ENCODE data around the gene UGDH.
A peak's percentile ranks its signal among the peaks of the same experiment; 100 is the strongest.
"Not testable (repeated sequence)": the region's sequence is repeated elsewhere in the genome, so short reads cannot be mapped to it uniquely, and the experiment has no call there.

Gene UGDH

DNA sequence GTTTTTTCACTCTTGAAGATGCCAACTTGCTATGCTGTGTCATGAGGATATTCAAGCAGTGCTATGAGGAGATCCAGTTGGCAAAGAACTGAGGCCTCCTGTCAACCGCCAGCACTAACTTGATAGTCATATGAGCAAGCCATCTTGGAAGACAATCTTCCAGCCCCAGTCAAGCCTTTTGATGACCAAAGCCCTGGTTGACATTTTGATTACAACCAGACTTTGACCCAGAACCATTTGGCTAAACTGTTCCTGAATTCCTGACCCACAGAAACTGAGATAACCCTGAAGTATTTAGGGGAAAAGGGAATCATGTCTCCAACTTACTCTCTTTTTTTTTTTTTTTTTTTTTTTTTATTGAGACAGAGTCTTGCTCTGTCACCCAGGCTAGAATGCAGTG, 32.9 kb downstream of the UGDH start:
- DNase-seq (ENCODE audit: low spot score), result no peak

DNA sequence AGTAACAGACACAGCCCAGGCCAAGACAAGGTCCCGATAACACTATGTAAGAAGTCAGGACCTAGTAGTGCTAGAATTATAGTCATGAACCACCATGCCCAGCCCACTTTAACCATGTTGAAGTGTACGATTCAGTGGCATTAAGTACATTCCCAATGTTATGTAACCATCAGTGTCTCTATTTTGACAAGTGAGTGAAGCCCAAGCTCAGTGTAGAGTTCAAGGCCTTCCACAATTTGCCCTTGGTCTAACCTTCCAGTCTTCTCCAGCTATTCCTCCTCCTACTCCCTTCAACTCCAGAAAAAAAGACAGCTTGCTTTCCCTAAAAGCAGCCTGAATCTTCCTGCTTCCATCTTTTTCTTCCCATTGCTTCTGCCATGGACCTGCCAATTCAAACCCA, 36.9 kb downstream of the UGDH start:
- DNase-seq (ENCODE audit: low spot score), result no peak

DNA sequence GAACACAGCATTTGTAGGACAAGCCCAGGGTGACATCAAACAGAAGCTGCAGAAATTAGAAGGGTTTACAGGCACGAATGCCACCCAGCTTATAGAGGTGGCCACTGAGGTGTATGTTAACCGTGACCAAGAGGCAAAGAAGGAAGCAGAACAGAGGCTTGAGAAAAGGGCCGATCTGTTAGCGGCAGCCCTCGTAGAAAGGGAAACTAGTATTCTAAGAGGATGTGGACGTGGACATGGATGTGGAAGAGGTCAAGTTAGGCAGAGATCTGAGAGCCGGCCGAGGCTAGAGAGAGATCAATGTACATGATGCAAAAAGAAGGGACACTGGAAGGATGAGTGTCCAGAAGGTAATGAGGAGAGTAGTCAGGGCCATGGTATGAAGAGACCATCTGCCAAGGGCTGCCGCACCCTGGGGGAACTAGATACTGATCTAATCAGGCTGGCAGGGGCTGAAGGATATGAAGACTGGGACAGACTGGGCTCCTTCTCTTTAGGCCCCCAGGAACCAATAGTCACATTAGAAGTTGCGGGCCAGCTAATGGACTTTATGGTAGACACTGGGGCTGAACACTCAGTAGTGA, 40.9 kb downstream of the UGDH start:
- no peak for DNase-seq (ENCODE audit: low spot score)

- no peak for DNase-seq (ENCODE audit: low spot score)
Measured at GRCh38 chr4:39484582-39485272, 42.5 kb downstream of the UGDH start.

- DNase-seq (ENCODE audit: low spot score), result no peak
Measured at GRCh38 chr4:39480902-39481695, 46.1 kb downstream of the UGDH start.

- no peak for DNase-seq (ENCODE audit: low spot score)
Measured at GRCh38 chr4:39480251-39480650, 47.0 kb downstream of the UGDH start.

- DNase-seq (ENCODE audit: low spot score), result no peak
Measured at GRCh38 chr4:39476187-39476895, 50.9 kb downstream of the UGDH start.

DNA sequence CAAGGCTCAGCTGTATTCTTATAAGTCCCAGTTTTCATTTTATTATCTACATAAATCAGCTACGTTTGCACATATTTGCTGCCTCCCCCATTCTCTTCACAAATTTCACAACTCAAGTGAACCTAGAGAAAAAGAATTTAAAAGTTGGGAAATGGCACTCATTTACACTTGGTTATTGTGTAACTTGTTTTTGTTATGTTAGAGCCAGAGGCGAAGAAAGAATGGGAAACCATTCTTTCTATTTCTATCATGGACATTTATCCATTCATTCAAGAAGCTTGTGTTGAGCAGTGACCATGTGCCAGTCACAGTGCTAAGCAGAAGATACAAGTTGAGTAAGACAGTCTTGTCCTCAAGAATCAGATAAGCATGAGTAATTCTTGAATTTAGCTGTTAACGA, 54.8 kb downstream of the UGDH start:
- DNase-seq (ENCODE audit: low spot score), result no peak

DNA sequence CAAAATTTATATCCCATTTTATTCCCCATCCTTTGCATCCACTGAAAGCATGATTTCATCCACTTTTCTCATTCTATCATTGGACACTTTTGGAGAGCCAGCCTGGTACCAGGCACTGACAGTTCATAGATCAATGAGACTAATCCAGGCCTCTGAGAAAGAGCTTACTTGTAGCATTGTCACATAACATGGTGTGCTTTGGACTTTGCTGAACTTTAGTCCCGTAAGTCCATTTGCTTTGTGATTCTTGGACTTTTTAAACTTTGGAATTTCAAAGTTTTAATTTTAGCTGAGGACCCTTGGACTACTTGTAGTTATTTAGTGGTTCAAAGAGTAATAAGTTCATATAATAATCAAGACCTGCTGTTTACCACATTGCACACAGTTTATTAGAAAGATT, 56.8 kb downstream of the UGDH start:
- DNase-seq (ENCODE audit: low spot score), result no peak

DNA sequence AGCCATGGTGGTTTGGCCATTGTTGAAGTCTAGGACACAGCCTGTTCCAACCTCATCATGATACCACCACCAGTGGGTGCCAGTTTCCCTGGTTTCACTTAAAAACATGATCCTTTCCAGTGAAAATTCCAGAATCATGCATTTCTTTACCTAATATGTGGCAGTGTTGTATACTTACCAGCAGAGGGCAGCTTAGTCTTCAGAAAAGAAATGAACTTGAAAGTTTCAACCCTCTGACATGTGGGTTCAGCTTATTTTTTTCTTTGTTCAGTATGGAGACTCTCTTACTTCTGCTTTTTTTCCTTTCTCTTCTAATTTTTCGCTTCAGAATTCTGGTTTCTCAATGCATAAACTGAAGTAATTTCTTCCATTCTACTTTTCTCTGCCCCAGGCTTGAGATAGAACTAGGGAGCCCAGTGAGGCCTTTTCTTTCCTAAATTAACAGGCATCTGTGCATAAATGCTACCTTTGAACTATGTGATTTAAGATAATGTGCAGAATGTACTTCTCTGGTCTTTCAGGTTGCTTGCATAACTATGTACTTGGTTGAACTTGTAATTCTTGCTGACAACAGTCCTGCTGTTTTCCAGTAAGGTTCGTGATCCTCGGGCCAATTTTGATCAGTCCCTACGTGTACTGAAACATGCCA, 57.7 kb downstream of the UGDH start:
- peak; percentile 86 for DNase-seq (ENCODE audit: low spot score)

DNA sequence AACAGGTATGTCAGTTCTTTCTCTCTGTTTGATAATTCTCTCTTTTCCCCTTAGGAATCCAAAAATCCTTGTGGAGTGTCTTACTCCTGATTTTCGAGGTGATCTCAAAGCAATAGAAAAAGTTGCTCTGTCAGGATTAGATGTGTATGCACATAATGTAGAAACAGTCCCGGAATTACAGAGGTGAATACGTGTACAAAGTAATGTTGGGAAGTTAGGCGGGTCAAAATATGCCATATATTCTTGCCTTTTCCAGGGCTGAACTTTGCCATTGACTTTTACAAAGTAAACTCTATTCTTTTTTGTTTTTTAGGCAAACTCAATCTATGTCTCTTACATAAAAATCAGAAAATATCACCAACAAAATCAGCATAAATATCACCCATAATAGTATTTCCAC, 59.8 kb downstream of the UGDH start:
- DNase-seq (ENCODE audit: low spot score), result no peak

GRCh38 chr4:39466747-39467146, 60.5 kb downstream of the UGDH start:
- no peak for DNase-seq (ENCODE audit: low spot score)

DNA sequence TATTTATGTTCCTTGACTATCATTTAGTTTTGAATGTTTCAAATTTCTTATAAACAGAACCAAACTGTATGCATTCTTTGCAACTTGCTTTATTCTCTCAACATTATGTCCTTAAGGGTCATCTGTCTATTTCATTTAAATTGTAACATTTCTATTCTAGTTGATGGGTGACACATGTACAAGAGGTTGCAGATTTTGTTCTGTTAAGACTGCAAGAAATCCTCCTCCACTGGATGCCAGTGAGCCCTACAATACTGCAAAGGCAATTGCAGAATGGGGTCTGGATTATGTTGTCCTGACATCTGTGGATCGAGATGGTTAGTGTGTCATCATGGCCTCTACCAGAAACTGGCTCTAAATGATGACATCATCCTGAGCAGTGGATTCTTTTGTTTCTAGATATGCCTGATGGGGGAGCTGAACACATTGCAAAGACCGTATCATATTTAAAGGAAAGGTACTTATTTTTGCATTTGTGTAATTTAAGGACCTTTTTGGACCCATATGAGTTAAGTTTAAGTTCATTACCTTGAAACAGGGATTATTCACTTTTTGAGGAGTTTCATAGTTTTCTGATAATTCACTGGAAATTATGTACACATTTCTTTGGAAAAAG, 62.2 kb downstream of the UGDH start:
- DNase-seq (ENCODE audit: low spot score), result no peak

- DNase-seq (ENCODE audit: low spot score), result peak; percentile 99
Measured at GRCh38 chr4:39458505-39459300, 68.5 kb downstream of the UGDH start, which contains the start of the genes LIAS and RPL9. TSS of gene LIAS (plus strand) at chr4:39459056. CDS start at chr4:39459118, 62 bp downstream. TSS of gene RPL9 (minus strand) at chr4:39458922. CDS start at chr4:39458439, 483 bp downstream.

DNA sequence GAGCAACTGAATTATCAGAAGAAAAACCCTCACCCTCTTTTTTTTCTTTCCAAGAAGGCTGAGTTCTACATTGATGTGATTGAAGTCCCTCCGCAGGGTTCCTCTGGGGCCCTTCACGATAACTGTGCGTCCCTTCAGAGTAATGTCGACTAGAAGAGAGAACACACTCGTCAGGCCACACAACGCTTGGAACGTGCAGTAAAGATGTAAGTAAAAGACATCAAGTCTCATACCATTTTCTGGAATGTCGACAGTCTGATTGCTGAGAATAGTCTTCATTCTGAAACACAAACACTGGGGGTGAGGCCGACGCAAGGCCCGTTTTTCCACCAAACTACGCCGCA, 69.1 kb downstream of the UGDH start:
- not testable (repeated sequence) for DNase-seq (ENCODE audit: low spot score)

GRCh38 chr4:39456946-39457763, 70.1 kb downstream of the UGDH start:
- no peak for DNase-seq (ENCODE audit: low spot score)

- DNase-seq (ENCODE audit: low spot score), result no peak
Measured at GRCh38 chr4:39455486-39455885, 71.8 kb downstream of the UGDH start.

GRCh38 chr4:39453738-39454137, 73.5 kb downstream of the UGDH start:
- no peak for DNase-seq (ENCODE audit: low spot score)

DNA sequence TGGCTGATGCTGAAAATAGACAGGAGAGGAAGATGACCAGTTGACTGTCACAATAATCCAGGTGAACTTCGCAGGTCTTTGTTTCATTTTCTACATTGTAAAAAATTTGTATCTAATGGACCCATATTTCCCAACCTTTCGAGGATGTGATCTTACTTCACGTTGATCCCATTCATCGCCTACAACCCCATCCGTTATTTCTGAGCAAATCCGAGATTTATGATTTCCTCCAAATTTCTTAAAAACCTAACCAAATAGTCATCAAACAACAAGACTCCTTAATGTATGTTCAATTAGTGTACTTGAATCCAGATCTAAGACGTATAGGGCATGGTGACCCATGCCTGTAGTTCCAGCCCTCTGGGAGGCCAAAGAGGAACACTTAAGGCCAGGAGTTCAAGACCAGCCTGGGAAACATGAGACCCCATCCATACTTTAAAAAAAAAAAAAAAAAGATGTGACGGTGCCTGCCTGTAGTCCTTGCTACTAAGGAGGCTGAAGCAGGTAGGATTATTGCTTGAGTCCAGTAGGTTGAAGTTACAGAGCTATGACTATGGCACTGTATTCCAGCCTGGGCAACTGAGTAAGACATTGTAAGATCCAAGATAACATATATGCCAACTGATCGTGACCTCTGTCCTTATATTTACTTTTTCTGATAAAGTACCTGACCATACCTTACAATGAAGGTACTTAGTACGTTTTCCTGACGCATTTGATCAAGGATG, 74.2 kb downstream of the UGDH start:
- DNase-seq (ENCODE audit: low spot score), result no peak
